Lung (tissue), 12 donors: ENCODE results near the gene FANCD2OS. TPM values are rescaled to one million over a fixed set of nuclear protein-coding genes. Genes with fewer than 3 reads are reported as not detected.
"Not testable (repeated sequence)": the region's sequence is repeated elsewhere in the genome, so short reads cannot be mapped to it uniquely, and the experiment has no call there.

Experiments
- ATAC-seq: fragments of 200-7000 bp; cut with Tn5 transposase; one replicate; pipeline ENCODE4 v1.9.1; 2020; ENCODE audit warnings: moderate number of reproducible peaks; ENCODE audit not compliant: insufficient read depth, low FRiP score
- DNase-seq, 3 donors: peaks; one replicate each; pipeline ENCODE4 v3.0.0-alpha.2; 2013 to 2017
- H3K27ac ChIP-seq, 2 donors: one replicate each; pipeline ENCODE4 v1.5.1; 2013; ENCODE audit warnings: mild to moderate bottlenecking in 2 of 2, moderate library complexity in 2 of 2, control low read depth in 1 of 2, inconsistent platforms in 1 of 2, low read depth in 1 of 2, low read length in 1 of 2
- H3K27me3 ChIP-seq, 3 donors: one replicate each; pipeline ENCODE4 v1.5.1; 2013; ENCODE audit warnings: low read length in 2 of 3; ENCODE audit not compliant: control insufficient read depth in 3 of 3, insufficient read depth in 3 of 3
- H3K36me3 ChIP-seq, 4 donors: one replicate each; pipeline ENCODE4 v1.5.1; 2013; ENCODE audit warnings: low read length in 4 of 4, mild to moderate bottlenecking in 1 of 4, moderate library complexity in 1 of 4; ENCODE audit not compliant: control insufficient read depth in 4 of 4, insufficient read depth in 4 of 4
- H3K4me1 ChIP-seq, 5 donors: one replicate each; pipeline ENCODE4 v1.5.1; 2013; ENCODE audit warnings: low read length in 5 of 5, mild to moderate bottlenecking in 2 of 5, moderate library complexity in 1 of 5; ENCODE audit not compliant: control insufficient read depth in 5 of 5, insufficient read depth in 5 of 5
- H3K4me3 ChIP-seq: one replicate; pipeline ENCODE4 v1.5.1; 2013; ENCODE audit warnings: mild to moderate bottlenecking, control low read depth, moderate library complexity
- H3K9ac ChIP-seq, 2 donors: one replicate each; pipeline ENCODE4 v1.5.1; 2013; ENCODE audit warnings: low read length in 2 of 2, control low read depth in 1 of 2; ENCODE audit not compliant: insufficient read depth in 1 of 2
- H3K9me3 ChIP-seq, 4 donors: one replicate each; pipeline ENCODE4 v1.5.1; 2013; ENCODE audit warnings: low read length in 3 of 4, mild to moderate bottlenecking in 1 of 4, moderate library complexity in 1 of 4; ENCODE audit not compliant: control insufficient read depth in 4 of 4, insufficient read depth in 3 of 4
- CTCF ChIP-seq: IDR thresholded peaks from 2 replicates; pipeline ENCODE4 v1.5.1; 2012; ENCODE audit warnings: mild to moderate bottlenecking; ENCODE audit errors: control extremely low read depth, extremely low read depth
- WGBS, 2 donors: extraction: QIAGEN DNeasy Blood & Tissue Kit; methylation state at CpG; one replicate each; pipeline ENCODE4 v1.1.7; 2013; 5-methylcytosine and 5-hydroxymethylcytosine counted together
- polyA plus RNA-seq, 2 donors: library from polyadenylated mRNA; stranded (reverse); fragments of 200-250 nt; gene quantifications; one replicate each; pipeline ENCODE4 v1.2.1, GENCODE V29; 2013
- total RNA-seq, 2 donors: library from RNA; depleted of rRNA in 1 of 2; stranded (reverse); fragments of >200 nt in 1 of 2; gene quantifications; one replicate each; pipeline ENCODE4 v1.2.1, GENCODE V29; 2014 to 2021
- donor health status: control.
- donor health status: control.
- donor health status: Bipolar disorder and iron deficiency.
- donor health status: healthy.
- donor health status: DM: yes; HTN: yes; CAD: no.

The FANCD2OS gene
- total and polyA plus RNA-seq, 4 donors = not detected

DNA sequence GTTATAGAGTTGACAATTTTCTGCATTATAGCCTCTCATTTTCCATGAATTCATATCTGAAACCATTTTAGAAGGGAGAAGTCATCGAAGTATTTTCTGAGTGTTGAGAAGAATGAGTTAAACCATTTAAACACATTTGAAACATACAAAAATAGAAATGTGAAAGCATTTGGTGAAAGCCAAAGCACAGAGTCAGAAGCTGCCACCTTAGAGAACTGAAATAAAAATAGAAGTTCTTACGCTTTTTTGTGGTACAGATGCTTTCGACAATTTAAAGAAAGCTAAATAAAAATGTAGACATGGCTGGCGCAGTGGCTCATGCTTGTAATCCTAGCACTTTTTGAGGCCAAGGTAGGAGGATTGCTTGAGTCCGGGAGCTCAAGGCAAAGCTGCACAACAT lies 9.0 kb downstream of the FANCD2OS start:
- no peak for ATAC-seq

GRCh38 chr3:10093678-10094077 lies 14.4 kb downstream of the FANCD2OS start:
- Histone ChIP-seq H3K9me3 (no peaks in the 10 kb centered on the region), H3K4me3 (no peak overlapping the region), H3K36me3 (peaks cover 0 to 7% (median 1%) of the 10 kb centered on the region in 4 donors), H3K27ac (no peak overlapping the region), H3K4me1 (no peaks in the 10 kb centered on the region), H3K27me3 (no peaks in the 10 kb centered on the region), H3K9ac (no peak overlapping the region)
- ATAC-seq (no peak), DNase-seq (no peak)
- 97 to 99% methylated on average over 3 of the region's 3 CpGs for WGBS, 2 donors
- no peak for TF ChIP-seq CTCF

More for the DNA sequence above, 9.0 kb downstream of the FANCD2OS start:
- Histone ChIP-seq H3K36me3 (no peaks in the 10 kb centered on the region), H3K27me3 (no peaks in the 10 kb centered on the region), H3K27ac (no peak overlapping the region), H3K4me3 (no peak overlapping the region), H3K9me3 (no peaks in the 10 kb centered on the region), H3K9ac (no peak overlapping the region), H3K4me1 (no peaks in the 10 kb centered on the region)
- 95 to 96% methylated on average over 5 of the region's 5 CpGs for WGBS, 2 donors
- no peak for DNase-seq
- no peak for TF ChIP-seq CTCF

DNA sequence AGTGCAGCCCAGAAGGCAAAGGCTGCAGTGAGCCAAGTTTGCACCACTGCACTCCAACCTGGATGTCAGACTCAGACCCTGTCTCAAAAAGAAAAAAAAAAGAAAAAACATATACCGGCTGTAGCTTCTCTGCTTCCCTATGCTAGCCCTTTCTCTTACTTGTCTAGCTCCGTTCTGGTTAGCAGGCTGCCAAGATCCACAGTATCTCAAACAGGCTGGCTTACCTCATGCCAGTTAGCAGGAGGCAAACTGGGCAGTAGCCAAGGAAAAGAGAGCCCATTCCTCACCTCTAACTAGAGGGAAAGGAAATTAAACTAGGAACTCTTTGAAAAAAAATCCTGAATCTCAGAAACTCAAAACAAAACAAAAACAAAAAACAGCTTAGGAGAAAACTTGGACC lies 16.7 kb downstream of the FANCD2OS start:
- H3K27ac ChIP-seq, H3K27me3 ChIP-seq: not testable (repeated sequence)

GRCh38 chr3:10090774-10091173 lies 17.3 kb downstream of the FANCD2OS start:
- 100% methylated on average over 1 of the region's 1 CpG; no CpG with 5 or more reads in 1 of the 2 donors for WGBS, 2 donors
- not testable (repeated sequence) for H3K9ac ChIP-seq, ATAC-seq, H3K36me3 ChIP-seq, H3K27me3 ChIP-seq, DNase-seq, H3K4me3 ChIP-seq, H3K4me1 ChIP-seq, H3K27ac ChIP-seq, H3K9me3 ChIP-seq

More for the DNA sequence above, 16.7 kb downstream of the FANCD2OS start:
- 97 to 100% methylated on average over 1 to 2 of the region's 2 CpGs for WGBS, 2 donors
- not testable (repeated sequence) for H3K36me3 ChIP-seq, DNase-seq, H3K4me3 ChIP-seq, H3K9me3 ChIP-seq, H3K4me1 ChIP-seq, ATAC-seq, H3K9ac ChIP-seq

GRCh38 chr3:10090179-10090578 lies 17.9 kb downstream of the FANCD2OS start:
- H3K9me3 ChIP-seq = no peaks in the 10 kb centered on the region
- no peak for ATAC-seq
- no peak overlapping the region for H3K4me3 ChIP-seq
- 93 to 96% methylated on average over 6 of the region's 6 CpGs for WGBS, 2 donors
- no peaks in the 10 kb centered on the region for H3K4me1 ChIP-seq
- no peak overlapping the region for H3K9ac ChIP-seq
- H3K36me3 ChIP-seq = peaks cover 0 to 7% (median 3%) of the 10 kb centered on the region in 4 donors
- no peak overlapping the region for H3K27ac ChIP-seq
- no peaks in the 10 kb centered on the region for H3K27me3 ChIP-seq
- TF ChIP-seq CTCF = no peak
- DNase-seq = no peak
